ENCODE results near the gene CPM. TPM values are rescaled to one million over a fixed set of nuclear protein-coding genes. Genes with fewer than 3 reads are reported as not detected.
"Not testable (repeated sequence)": the region's sequence is repeated elsewhere in the genome, so short reads cannot be mapped to it uniquely, and the experiment has no call there.

The CPM gene
- total and polyA plus RNA-seq, 7 donors, result 2.2 to 13.3 (median 5.8) TPM

DNA sequence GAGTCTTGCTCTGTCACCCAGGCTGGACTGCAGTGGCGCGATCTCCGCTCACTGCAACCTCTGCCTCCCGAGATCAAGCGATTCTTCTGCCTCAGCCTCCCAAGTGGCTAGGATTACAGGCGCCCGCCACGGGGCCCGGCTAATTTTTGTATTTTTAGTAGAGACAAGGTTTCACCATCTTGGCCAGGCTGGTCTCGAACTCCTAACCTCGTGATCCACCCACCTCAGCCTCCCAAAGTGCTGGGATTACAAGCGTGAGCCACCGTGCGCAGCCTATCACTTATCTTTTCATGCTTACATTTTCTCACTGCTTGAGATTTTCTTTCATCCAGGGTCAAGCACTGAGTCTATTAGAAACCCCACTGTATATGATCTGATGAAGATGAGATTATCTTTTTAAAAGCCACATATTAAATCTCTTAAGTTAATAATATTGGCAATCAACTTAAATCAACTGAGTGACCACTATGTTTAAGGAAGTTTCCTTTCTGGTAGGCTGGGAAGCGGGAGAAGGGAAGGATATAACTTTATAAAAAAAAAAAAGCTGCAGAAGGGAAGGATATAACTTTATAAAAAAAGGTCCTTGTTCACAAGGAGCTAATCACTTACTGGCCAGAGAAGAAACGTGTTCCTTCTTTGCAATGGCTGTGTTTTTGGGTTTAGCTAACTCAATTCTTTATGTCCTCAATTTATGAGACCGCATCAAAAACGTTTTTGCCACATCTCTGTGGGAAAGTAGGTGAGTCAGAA lies 126.3 kb downstream of the CPM start:
- DNase-seq (no peak), ATAC-seq (no peak)
- Histone ChIP-seq H3K27me3 (ENCODE audit: insufficient read depth in 3 of 3, low read length in 2 of 3) (no peaks in the 10 kb centered on the region), H3K4me3 (peak overlapping the region; percentile 93), H3K27ac (peak overlapping the region; percentile 100), H3K4me1 (peaks cover 1% of the 10 kb centered on the region), H3K9me3 (no peaks in the 10 kb centered on the region), H3K36me3 (ENCODE audit: insufficient read depth in 1 of 2, low read depth in 1 of 2) (peaks cover 0 to 27% of the 10 kb centered on the region in 2 donors)
- no peak for TF ChIP-seq CTCF (IDR thresholded peaks at IDR 0.05)
- intact Hi-C loops (cut with DNase I), result loop anchor here (5.0 kb wide), 1 partner anchor 59 kb away; the partner anchor contains the start of gene SLC35E3 (in 2 of the 2)
- WGBS, 3 donors, result 84 to 88% (median 86%) methylated on average over 18 of the region's 18 CpGs

DNA sequence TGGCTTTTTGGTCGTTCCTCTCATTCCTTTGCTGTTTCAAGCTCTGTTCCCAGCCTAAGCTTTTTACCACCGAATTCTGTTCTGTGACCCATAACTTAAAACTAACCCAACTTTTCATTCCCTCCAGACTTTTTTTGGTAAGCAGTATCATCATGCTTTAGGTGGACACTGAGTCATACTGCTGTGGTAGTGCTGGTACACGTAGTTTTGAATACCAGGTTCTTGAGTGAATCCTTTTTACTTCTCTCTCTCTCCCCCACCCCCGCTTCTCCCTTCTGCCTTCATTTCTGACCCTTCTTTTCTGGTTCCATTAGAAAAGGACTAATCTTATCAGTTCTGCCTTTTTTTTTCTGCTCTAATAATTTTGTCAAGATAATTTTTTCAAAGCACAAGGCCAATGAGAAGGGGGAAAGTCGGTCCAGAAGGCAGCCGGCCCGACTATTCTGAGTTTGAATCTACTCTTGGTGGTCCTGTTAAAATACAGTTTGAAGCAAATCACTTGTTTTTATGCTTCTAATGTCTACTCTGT lies 127.3 kb downstream of the CPM start:
- TF ChIP-seq CTCF (IDR thresholded peaks at IDR 0.05), result no peak
- intact Hi-C loops (cut with DNase I), result loop anchor here (5.0 kb wide), 1 partner anchor 58 kb away; the partner anchor contains the start of gene SLC35E3 (in 2 of the 2)
- Histone ChIP-seq H3K4me1 (no peaks in the 10 kb centered on the region), H3K27me3 (ENCODE audit: insufficient read depth in 3 of 3, low read length in 2 of 3) (no peaks in the 10 kb centered on the region), H3K36me3 (ENCODE audit: insufficient read depth in 1 of 2, low read depth in 1 of 2) (peaks cover 0 to 17% of the 10 kb centered on the region in 2 donors), H3K9me3 (no peaks in the 10 kb centered on the region), H3K27ac (no peak overlapping the region), H3K4me3 (no peak overlapping the region)
- WGBS, 3 donors, result 84 to 93% (median 87%) methylated on average over 7 of the region's 7 CpGs
- no peak for ATAC-seq
- no peak for DNase-seq

GRCh38 chr12:68804657-68805591 lies 128.0 kb downstream of the CPM start:
- Histone ChIP-seq H3K4me1 (no peaks in the 10 kb centered on the region), H3K36me3 (ENCODE audit: insufficient read depth in 1 of 2, low read depth in 1 of 2) (peaks cover 0 to 10% of the 10 kb centered on the region in 2 donors), H3K27ac (no peak overlapping the region), H3K4me3 (no peak overlapping the region), H3K27me3 (ENCODE audit: insufficient read depth in 3 of 3, low read length in 2 of 3) (no peaks in the 10 kb centered on the region), H3K9me3 (no peaks in the 10 kb centered on the region)
- 79 to 85% (median 81%) methylated on average over 32 of the region's 32 CpGs for WGBS, 3 donors
- intact Hi-C loops (cut with DNase I), result loop anchor here (5.0 kb wide), 1 partner anchor 58 kb away; the partner anchor contains the start of gene SLC35E3 (in 2 of the 2)
- no peak for DNase-seq
- ATAC-seq, result no peak
- TF ChIP-seq CTCF (IDR thresholded peaks at IDR 0.05), result no peak

- ATAC-seq (no peak), DNase-seq (no peak)
- Histone ChIP-seq H3K36me3 (ENCODE audit: insufficient read depth in 1 of 2, low read depth in 1 of 2) (peaks cover 0 to 2% of the 10 kb centered on the region in 2 donors), H3K9me3 (no peaks in the 10 kb centered on the region), H3K27me3 (ENCODE audit: insufficient read depth in 3 of 3, low read length in 2 of 3) (no peaks in the 10 kb centered on the region), H3K4me3 (no peak overlapping the region), H3K4me1 (no peaks in the 10 kb centered on the region), H3K27ac (no peak overlapping the region)
- intact Hi-C loops (cut with DNase I), result no loop called here
- WGBS, 3 donors, result 88 to 92% (median 89%) methylated on average over 5 of the region's 5 CpGs
- TF ChIP-seq CTCF (IDR thresholded peaks at IDR 0.05), result no peak
These were observed 128.9 kb downstream of the CPM start for GRCh38 chr12:68803948-68804656.

- DNase-seq; H3K4me3 ChIP-seq; H3K27me3 ChIP-seq (ENCODE audit: insufficient read depth in 3 of 3, low read length in 2 of 3); intact Hi-C loops (cut with DNase I); H3K27ac ChIP-seq; H3K9me3 ChIP-seq; H3K4me1 ChIP-seq; ATAC-seq; H3K36me3 ChIP-seq (ENCODE audit: insufficient read depth in 1 of 2, low read depth in 1 of 2): not testable (repeated sequence)
- WGBS, 3 donors, result 75 to 78% (median 78%) methylated on average over 19 of the region's 19 CpGs
These were observed 129.9 kb downstream of the CPM start for GRCh38 chr12:68802911-68803651.

GRCh38 chr12:68802372-68802745 lies 130.6 kb downstream of the CPM start:
- H3K4me1 ChIP-seq; DNase-seq; ATAC-seq; H3K27ac ChIP-seq; H3K4me3 ChIP-seq; intact Hi-C loops (cut with DNase I); H3K9me3 ChIP-seq; H3K36me3 ChIP-seq (ENCODE audit: insufficient read depth in 1 of 2, low read depth in 1 of 2); H3K27me3 ChIP-seq (ENCODE audit: insufficient read depth in 3 of 3, low read length in 2 of 3): not testable (repeated sequence)
- WGBS, 3 donors, result 78 to 90% (median 81%) methylated on average over 2 of the region's 2 CpGs
